HepG2 (cell line): ENCODE data around the gene BCAS3. TPM values are rescaled to one million over a fixed set of nuclear protein-coding genes. Genes with fewer than 3 reads are reported as not detected.

Experiments
- ATAC-seq: fragments of 200-7000 bp; cut with Tn5 transposase; 3 replicates; pipeline ENCODE4 v1.9.1; 2020; ENCODE audit warnings: mild to moderate bottlenecking, moderate library complexity
- BruUV-seq: library from RNA; stranded (reverse); fragments of 400-500 nt; replicated peaks from 2 replicates; lab custom pipeline; 2021; lab: Mats Ljungman, UMichigan
- CTCF ChIA-PET: fragments of 300-600 bp; formaldehyde crosslinking; extraction: SDS; loops from one replicate; lab custom pipeline; 2021; ENCODE audit warnings: low total read pairs, inconsistent platforms, low intra/inter-chr PET ratio; lab: Yijun Ruan, JAX
- POLR2A ChIA-PET: fragments of 350-600 bp; sonication (Branson Sonifier 250); formaldehyde crosslinking; loops from one replicate; lab custom pipeline; 2020; ENCODE audit warnings: antibody characterized with exemption, inconsistent platforms; lab: Yijun Ruan, JAX
- DNase-seq: peaks from one replicate; pipeline ENCODE4 v3.0.0-alpha.2; 2015; ENCODE audit warnings: low spot score
- FAIRE-seq: peaks from 3 replicates; lab custom pipeline; 2011; peaks lifted over from hg19 to GRCh38; lab: Jason Lieb, UNC
- H2AFZ ChIP-seq: one replicate; pipeline ENCODE4 v1.6.1; 2011; ENCODE audit warnings: low read length, inconsistent platforms
- H3K27ac ChIP-seq: fragments of 300-600 bp; 3 replicates; pipeline ENCODE4 v1.8.0; 2011; ENCODE audit warnings: mixed run types, mild to moderate bottlenecking, mixed read lengths, low read length, inconsistent platforms; ENCODE audit not compliant: insufficient read depth; ENCODE audit errors: extremely low read length
- H3K27me3 ChIP-seq, 2 experiments: fragments of 200-600 bp in 1 of 2; 2 replicates in 1 of 2; 3 replicates in 1 of 2; pipeline versions ENCODE4 v1.6.0 to v1.8.0; 2011; ENCODE audit warnings: low read length in 2 of 2, mild to moderate bottlenecking in 2 of 2, moderate library complexity in 2 of 2, inconsistent platforms in 1 of 2; ENCODE audit not compliant: insufficient read depth in 2 of 2, control insufficient read depth in 1 of 2
- H3K36me3 ChIP-seq, 2 experiments: fragments of 200-600 bp in 1 of 2; replicated peaks in 1 of 2; 2 replicates in 1 of 2; 3 replicates in 1 of 2; pipeline versions ENCODE4 v1.5.1 to v1.8.0; 2011; ENCODE audit warnings: low read length in 2 of 2, inconsistent platforms in 1 of 2; ENCODE audit not compliant: insufficient read depth in 2 of 2, control insufficient read depth in 1 of 2
- H3K4me1 ChIP-seq: 2 replicates; pipeline ENCODE4 v1.5.1; 2012; ENCODE audit warnings: low read length, inconsistent platforms; ENCODE audit not compliant: insufficient read depth
- H3K4me2 ChIP-seq: 2 replicates; pipeline ENCODE4 v1.6.0; 2011; ENCODE audit warnings: low read depth, low read length, inconsistent platforms
- H3K4me3 ChIP-seq, 3 experiments: fragments of 200-600 bp in 1 of 3; sonication (generic), shearing (Covaris generic) in 1 of 3; replicated peaks in 1 of 3; 2 replicates each; pipeline ENCODE4 v1.5.1; 2011 to 2016; ENCODE audit warnings: low read length in 3 of 3, inconsistent platforms in 2 of 3, low read depth in 2 of 3, mild to moderate bottlenecking in 2 of 3, control low read depth in 1 of 3, mixed read lengths in 1 of 3; ENCODE audit not compliant: insufficient read depth in 1 of 3
- H3K79me2 ChIP-seq: one replicate; pipeline ENCODE4 v1.6.1; 2011; ENCODE audit warnings: low read length, inconsistent platforms; ENCODE audit not compliant: insufficient read depth
- H3K9ac ChIP-seq: 2 replicates; pipeline ENCODE4 v1.6.0; 2011; ENCODE audit warnings: mild to moderate bottlenecking, low read depth, low read length, inconsistent platforms; ENCODE audit not compliant: insufficient read depth
- H3K9me3 ChIP-seq: 2 replicates; pipeline ENCODE4 v1.5.1; 2012; ENCODE audit warnings: mild to moderate bottlenecking, low read length
- H4K20me1 ChIP-seq: 2 replicates; pipeline ENCODE4 v1.6.0; 2011; ENCODE audit warnings: inconsistent platforms, mild to moderate bottlenecking, low read length, moderate library complexity; ENCODE audit not compliant: insufficient read depth
- CREM ChIP-seq, 2 experiments: sonication (generic) in 1 of 2; formaldehyde crosslinking in 1 of 2; IDR thresholded peaks; 2 replicates each; pipeline versions ENCODE4 v1.4.0 to v1.6.1; 2016 to 2020; ENCODE audit warnings: antibody characterized with exemption in 1 of 2, mild to moderate bottlenecking in 1 of 2, missing genetic modification reagents in 1 of 2
- GMEB2 ChIP-seq: IDR thresholded peaks from 2 replicates; pipeline ENCODE4 v1.6.1; 2016; ENCODE audit warnings: missing biosample characterization, missing genetic modification reagents, low read depth
- KLF12 ChIP-seq: sonication (generic); formaldehyde crosslinking; IDR thresholded peaks from 2 replicates; pipeline ENCODE4 v1.4.0; 2020; ENCODE audit warnings: missing genetic modification reagents, borderline replicate concordance
- PLRG1 ChIP-seq: fragments of 450-650 bp; conservative IDR thresholded peaks from 2 replicates; pipeline ENCODE4 v1.6.1; 2016
- RFX5 ChIP-seq: IDR thresholded peaks from 2 replicates; pipeline ENCODE4 v1.6.1; 2011; ENCODE audit warnings: low read depth, low read length, improper control_type of control experiment
- ZNF432 ChIP-seq: sonication (generic); formaldehyde crosslinking; IDR thresholded peaks from 2 replicates; pipeline ENCODE4 v1.5.0; 2020; ENCODE audit warnings: missing genetic modification reagents, mild to moderate bottlenecking, borderline replicate concordance
- ZNF878 ChIP-seq: sonication (generic); formaldehyde crosslinking; IDR thresholded peaks from 2 replicates; pipeline ENCODE4 v1.8.1; 2023; ENCODE audit warnings: mild to moderate bottlenecking, missing genetic modification reagents, moderate library complexity
- WGBS: methylation state at CpG from one replicate; pipeline ENCODE4 v1.1.6; 2017; ENCODE audit warnings: low lambda C conversion rate; 5-methylcytosine and 5-hydroxymethylcytosine counted together
- in situ Hi-C: cut with HindIII; loops from 2 replicates; pipeline ENCODE4 v1.10.0; 2017; ENCODE audit warnings: low pct_unique_long_range_greater_than_20kb; ENCODE audit not compliant: extremely low pct_ligation_motif_present
- intact Hi-C: fragments of 100-400 bp; cut with micrococcal nuclease; formaldehyde crosslinking; loops from one replicate; pipeline ENCODE4 v1.10.0; 2022; ENCODE audit not compliant: unreplicated experiment
- polyA plus RNA-seq, 8 experiments: library from polyadenylated mRNA; depleted of rRNA in 3 of 8; stranded (reverse) in 7 of 8; unstranded in 1 of 8; fragments of >200 nt; fragmentation: Illumina TruSeq in 4 of 8; extraction: Trizol in 4 of 8; gene quantifications; 2 replicates each; pipeline versions ENCODE4 v1.2.1 to v1.2.3, GENCODE V29; 2011 to 2016; ENCODE audit warnings: low read depth in 4 of 8, missing spikeins in 1 of 8, mixed read lengths in 1 of 8; ENCODE audit not compliant: insufficient read depth in 1 of 8
- total RNA-seq, 5 experiments: library from RNA; depleted of rRNA; stranded (reverse); fragments of >200 nt; fragmentation: Illumina TruSeq; extraction: Trizol; gene quantifications; 2 replicates each; pipeline ENCODE4 v1.2.3, GENCODE V29; 2016; ENCODE audit warnings: low read depth in 1 of 5
- TF ChIP-seq, protein P1 (sequence below): sonication (generic); formaldehyde crosslinking; IDR thresholded peaks from 2 replicates; pipeline ENCODE4 v1.4.0; 2020; ENCODE audit warnings: missing genetic modification reagents

The BCAS3 gene
- total and polyA plus RNA-seq, 2 of the 13 experiments (the other 11 are each of a cell fraction or from before 2014, with no cell fraction given), result 10.7 to 11.2 TPM

GRCh38 chr17:61134551-61135235 lies 457.0 kb downstream of the BCAS3 start:
- Histone ChIP-seq H3K27me3 (no peaks in the 10 kb centered on the region), H3K4me3 (no peak overlapping the region), H3K4me1 (no peaks in the 10 kb centered on the region), H4K20me1 (no peaks in the 10 kb centered on the region), H3K27ac (no peak overlapping the region), H3K79me2 (no peaks in the 10 kb centered on the region), H3K9ac (no peak overlapping the region), H3K36me3 (no peaks in the 10 kb centered on the region), H3K4me2 (no peak overlapping the region), H2AFZ (no peak overlapping the region), H3K9me3 (no peaks in the 10 kb centered on the region)
- CTCF ChIA-PET, result no interaction called here
- TF ChIP-seq RFX5 (no peak), KLF12 (CRISPR knock-in tag) (no peak), PLRG1 (no peak), ZNF878 (CRISPR knock-in tag) (no peak), ZNF432 (CRISPR knock-in tag) (no peak), CREM (IDR thresholded peaks at IDR 0.05) (no peak), CREM (CRISPR knock-in tag; IDR thresholded peaks at IDR 0.05) (no peak)
- TF ChIP-seq, protein P1, sequence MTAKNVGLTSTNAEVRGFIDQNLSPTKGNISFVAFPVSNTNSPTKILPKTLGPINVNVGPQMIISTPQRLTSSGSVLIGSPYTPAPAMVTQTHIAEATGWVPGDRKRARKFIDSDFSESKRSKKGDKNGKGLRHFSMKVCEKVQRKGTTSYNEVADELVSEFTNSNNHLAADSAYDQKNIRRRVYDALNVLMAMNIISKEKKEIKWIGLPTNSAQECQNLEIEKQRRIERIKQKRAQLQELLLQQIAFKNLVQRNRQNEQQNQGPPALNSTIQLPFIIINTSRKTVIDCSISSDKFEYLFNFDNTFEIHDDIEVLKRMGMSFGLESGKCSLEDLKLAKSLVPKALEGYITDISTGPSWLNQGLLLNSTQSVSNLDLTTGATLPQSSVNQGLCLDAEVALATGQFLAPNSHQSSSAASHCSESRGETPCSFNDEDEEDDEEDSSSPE (CRISPR knock-in tag), result no peak
- FAIRE-seq, result no peak
- intact Hi-C loops, result no loop called here
- no peak for DNase-seq
- POLR2A ChIA-PET, result no interaction called here
- BruUV-seq, result no TSS peak
- in situ Hi-C loops, result no loop called here
- 58% methylated on average over 6 of the region's 6 CpGs for WGBS
- ATAC-seq, result no peak

DNA sequence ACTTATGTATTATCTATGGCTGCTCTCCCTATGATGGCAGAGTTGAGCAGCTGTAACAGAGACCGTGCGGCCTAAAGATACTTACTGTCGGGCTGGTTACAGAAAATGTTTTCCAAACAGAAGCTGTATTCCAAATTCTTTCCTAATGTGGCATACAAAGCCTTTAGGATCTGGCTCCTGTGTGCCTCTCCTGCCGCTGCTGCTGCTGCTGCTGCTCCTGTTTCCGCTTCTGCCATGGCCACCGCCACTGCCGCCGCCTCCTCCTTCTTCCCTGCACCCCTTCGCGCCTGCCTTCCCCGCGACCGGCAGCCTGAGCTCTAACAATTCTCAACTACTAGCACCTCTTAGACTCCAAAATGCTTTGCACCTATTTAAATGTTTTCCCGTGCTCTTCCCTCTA lies 458.1 kb downstream of the BCAS3 start:
- no peaks in the 10 kb centered on the region for H3K79me2 ChIP-seq
- ATAC-seq (no peak), DNase-seq (no peak), FAIRE-seq (no peak)
- 83% methylated on average over 14 of the region's 14 CpGs for whole genome bisulfite sequencing
- H3K36me3 ChIP-seq, result no peaks in the 10 kb centered on the region
- ChIA-PET POLR2A (no interaction called here), CTCF (no interaction called here)
- no peaks in the 10 kb centered on the region for H4K20me1 ChIP-seq
- no peaks in the 10 kb centered on the region for H3K27me3 ChIP-seq
- H3K9me3 ChIP-seq, result no peaks in the 10 kb centered on the region
- no TSS peak for BruUV-seq
- in situ Hi-C loops (no loop called here), intact Hi-C loops (no loop called here)
- no peak overlapping the region for H3K27ac ChIP-seq
- H3K4me1 ChIP-seq, result no peaks in the 10 kb centered on the region
- H3K9ac ChIP-seq, result no peak overlapping the region
- no peak for TF ChIP-seq GMEB2 (CRISPR knock-in tag)
- no peak overlapping the region for H3K4me2 ChIP-seq
- H3K4me3 ChIP-seq, result no peak overlapping the region
- no peak overlapping the region for H2AFZ ChIP-seq
